Naive thymus-derived CD4-positive, alpha-beta T cell (primary cell): ENCODE results near the gene ST7L. TPM values are rescaled to one million over a fixed set of nuclear protein-coding genes. Genes with fewer than 3 reads are reported as not detected.

Source experiments
- ATAC-seq: fragments of 150-1000 bp; cut with Tn5 transposase; 2 replicates; pipeline ENCODE4 v1.10.0; 2021; ENCODE audit warnings: mild to moderate bottlenecking, moderate library complexity
- CTCF ChIA-PET: fragments of 350-600 bp; sonication (Branson Sonifier 250); formaldehyde crosslinking; loops from one replicate; lab custom pipeline; 2021; ENCODE audit warnings: antibody characterized with exemption; lab: Charles Lee
- POLR2A ChIA-PET: fragments of 350-600 bp; sonication (Branson Sonifier 250); formaldehyde crosslinking; loops from one replicate; lab custom pipeline; 2021; ENCODE audit warnings: antibody characterized with exemption, inconsistent platforms; lab: Charles Lee
- DNase-seq, 9 donors: peaks; one replicate each; pipeline versions ENCODE4 v3.0.0 to v3.0.0-alpha.2; 2020 to 2022; ENCODE audit warnings: mixed read lengths in 1 of 9
- H3K27ac ChIP-seq: one replicate; pipeline ENCODE4 v1.7.0; 2013; ENCODE audit warnings: mild to moderate bottlenecking, low read depth, low read length, moderate library complexity
- H3K27me3 ChIP-seq, 2 donors: one replicate each; pipeline ENCODE4 v1.7.0; 2013; ENCODE audit warnings: low read length in 2 of 2, mild to moderate bottlenecking in 2 of 2, moderate library complexity in 2 of 2; ENCODE audit not compliant: control insufficient read depth in 2 of 2, insufficient read depth in 2 of 2
- H3K36me3 ChIP-seq, 3 experiments: 1 replicate in 2 of 3; 2 replicates in 1 of 3; pipeline ENCODE4 v1.7.0; 2013; ENCODE audit warnings: low read length in 3 of 3, mild to moderate bottlenecking in 3 of 3, moderate library complexity in 1 of 3; ENCODE audit not compliant: insufficient read depth in 3 of 3, control insufficient read depth in 2 of 3
- H3K4me1 ChIP-seq, 2 donors: one replicate each; pipeline ENCODE4 v1.7.0; 2013; ENCODE audit warnings: low read length in 2 of 2, mild to moderate bottlenecking in 2 of 2, moderate library complexity in 1 of 2; ENCODE audit not compliant: control insufficient read depth in 2 of 2, insufficient read depth in 2 of 2
- H3K4me3 ChIP-seq: 2 replicates; pipeline ENCODE4 v1.7.0; 2013; ENCODE audit warnings: mild to moderate bottlenecking, low read length
- H3K9me3 ChIP-seq, 3 experiments: 1 replicate in 2 of 3; 2 replicates in 1 of 3; pipeline ENCODE4 v1.7.0; 2013; ENCODE audit warnings: low read length in 3 of 3; ENCODE audit not compliant: control insufficient read depth in 2 of 3
- H3K27ac Mint-ChIP-seq, 9 donors: one replicate each; pipeline ENCODE4 v1.8.0; 2020 to 2022; ENCODE audit warnings: mixed read lengths in 9 of 9, mild to moderate bottlenecking in 8 of 9, moderate library complexity in 5 of 9, inconsistent platforms in 2 of 9
- H3K27me3 Mint-ChIP-seq, 5 donors: one replicate each; pipeline ENCODE4 v1.8.0; 2021 to 2022; ENCODE audit warnings: mixed read lengths in 5 of 5, mild to moderate bottlenecking in 1 of 5
- H3K36me3 Mint-ChIP-seq, 5 donors: one replicate each; pipeline ENCODE4 v1.8.0; 2020 to 2022; ENCODE audit warnings: mixed read lengths in 5 of 5, mild to moderate bottlenecking in 3 of 5, inconsistent platforms in 1 of 5
- H3K4me1 Mint-ChIP-seq, 7 donors: one replicate each; pipeline ENCODE4 v1.8.0; 2020 to 2022; ENCODE audit warnings: mixed read lengths in 7 of 7, mild to moderate bottlenecking in 3 of 7, inconsistent platforms in 1 of 7
- H3K4me3 Mint-ChIP-seq, 10 donors: one replicate each; pipeline ENCODE4 v1.8.0; 2020 to 2022; ENCODE audit warnings: mild to moderate bottlenecking in 10 of 10, mixed read lengths in 10 of 10, moderate library complexity in 6 of 10, inconsistent platforms in 2 of 10
- H3K9me3 Mint-ChIP-seq, 11 donors: one replicate each; pipeline ENCODE4 v1.8.0; 2020 to 2022; ENCODE audit warnings: mixed read lengths in 11 of 11, mild to moderate bottlenecking in 4 of 11, inconsistent platforms in 1 of 11, moderate library complexity in 1 of 11
- intact Hi-C, 2 donors: fragments of 100-400 bp; cut with micrococcal nuclease; formaldehyde crosslinking; loops; one replicate each; pipeline ENCODE4 v1.15.1; 2023
- polyA plus RNA-seq, 2 donors: library from polyadenylated mRNA; unstranded; fragments of 300-500 nt; fragmentation: Illumina TruSeq; gene quantifications; one replicate each; pipeline ENCODE4 v1.2.3, GENCODE V29; 2021
- total RNA-seq, 6 experiments: library from RNA in 5 of 6; stranded (reverse) in 5 of 6; gene quantifications; 1 replicate in 5 of 6; 2 replicates in 1 of 6; pipeline ENCODE4 v1.2.3 and lab custom pipeline; 2021 to 2026

Gene ST7L
- total and polyA plus RNA-seq, 7 experiments from 2014 or later: 14.0 to 26.8 (median 22.7) TPM

DNA sequence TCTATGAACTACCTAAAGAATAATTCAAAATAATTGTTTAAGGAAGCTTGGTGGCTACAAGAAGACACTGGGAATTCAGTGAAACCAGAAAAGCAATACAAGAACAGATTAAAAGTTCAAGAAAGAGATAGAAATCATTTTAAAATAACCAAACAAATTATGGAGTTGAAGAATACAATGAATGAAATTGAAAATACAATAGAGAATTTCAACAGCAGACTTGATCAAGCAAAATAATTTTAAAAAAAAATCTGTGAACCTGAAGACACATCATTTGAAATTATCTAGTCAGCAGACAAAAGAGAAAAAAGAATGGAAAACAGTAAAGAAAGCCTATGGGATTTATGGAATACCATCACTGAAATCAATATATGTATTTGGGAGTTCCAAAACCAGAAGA, 141.4 kb downstream of the ST7L start:
- H3K9me3 ChIP-seq: peaks cover 0 to 21% (median 4%) of the 10 kb centered on the region in 3 experiments

More for the DNA sequence above, 141.4 kb downstream of the ST7L start:
- H3K4me1 Mint-ChIP-seq: no peaks in the 10 kb centered on the region
- no peak overlapping the region for H3K27ac ChIP-seq
- ATAC-seq: no peak
- peaks cover 26 to 38% (median 33%) of the 10 kb centered on the region in 5 donors for H3K27me3 Mint-ChIP-seq
- peaks cover 0 to 65% (median 29%) of the 10 kb centered on the region in 11 donors for H3K9me3 Mint-ChIP-seq
- no peak overlapping the region for H3K4me3 ChIP-seq
- H3K4me3 Mint-ChIP-seq: no peak overlapping the region
- H3K27me3 ChIP-seq: no peaks in the 10 kb centered on the region
- peaks cover 4 to 20% (median 14%) of the 10 kb centered on the region in 5 donors for H3K36me3 Mint-ChIP-seq
- no peak for DNase-seq
- no peaks in the 10 kb centered on the region for H3K4me1 ChIP-seq
- POLR2A ChIA-PET: no interaction called here
- H3K27ac Mint-ChIP-seq: no peak overlapping the region
- CTCF ChIA-PET: no interaction called here
- intact Hi-C loops: no loop called here
- H3K36me3 ChIP-seq: no peaks in the 10 kb centered on the region

Other genes with a start within 250 kb of the ST7L start
- gene CTTNBP2NL, start 222.9 kb downstream of the ST7L start, total RNA-seq: 1 to 10 TPM in 2 of 5 experiments, under 1 TPM in 3; 0.32 to 1.8 (median 0.90) TPM
- gene CTTNBP2NL, start 222.9 kb downstream of the ST7L start, polyA plus RNA-seq: not detected
- gene WNT2B, start 110.2 kb downstream of the ST7L start, total RNA-seq: under 1 TPM in 4 of 5 experiments, not detected in 1; 0.38 to 0.94 (median 0.61) TPM
- under 1 TPM; 0.05 to 0.55 TPM for gene WNT2B, start 110.2 kb downstream of the ST7L start, polyA plus RNA-seq
- gene CAPZA1, start 691 bp upstream of the ST7L start, total RNA-seq: 100 to 1,000 TPM; 114 to 237 (median 143) TPM
- 100 to 1,000 TPM; 114 to 135 TPM for gene CAPZA1, start 691 bp upstream of the ST7L start, polyA plus RNA-seq
- 100 to 1,000 TPM in 1 of 5 experiments, 10 to 100 TPM in 4; 85.5 to 126 (median 90.1) TPM for gene MOV10, start 55.5 kb upstream of the ST7L start, total RNA-seq
- gene MOV10, start 55.5 kb upstream of the ST7L start, polyA plus RNA-seq: 10 to 100 TPM; 26.1 to 55.9 TPM
- gene RHOC, start 88.0 kb upstream of the ST7L start, total RNA-seq: 10 to 100 TPM in 3 of 5 experiments, under 1 TPM in 2; 0.57 to 89.1 (median 18.7) TPM
- 1 to 10 TPM; 2.6 to 4.2 TPM for gene RHOC, start 88.0 kb upstream of the ST7L start, polyA plus RNA-seq
- 1 to 10 TPM in 1 of 5 experiments, under 1 TPM in 2, not detected in 2; 0.46 to 1.6 (median 0.50) TPM for gene PPM1J, start 96.2 kb upstream of the ST7L start, total RNA-seq
- not detected for gene PPM1J, start 96.2 kb upstream of the ST7L start, polyA plus RNA-seq